GM18861 (cell line): ENCODE results near the gene COX6A1.

Experiments used
- ATAC-seq: cut with Tn5 transposase; IDR thresholded peaks from one replicate; pipeline ENCODE4 v1.9.1; 2021; ENCODE audit not compliant: unreplicated experiment

The COX6A1 gene

GRCh38 chr12:120437735-120438494 is at the start of gene COX6A1:
Gene COX6A1, plus strand, starts transcription at chr12:120438113. Its CDS starts 14 bp downstream, at chr12:120438127.
- peak; percentile 96 for ATAC-seq

- no peak for ATAC-seq
Observed at GRCh38 chr12:120388691-120389481, 49.0 kb upstream of the COX6A1 start.

- no peak for ATAC-seq
Observed at GRCh38 chr12:120390540-120391120, 47.3 kb upstream of the COX6A1 start.

DNA sequence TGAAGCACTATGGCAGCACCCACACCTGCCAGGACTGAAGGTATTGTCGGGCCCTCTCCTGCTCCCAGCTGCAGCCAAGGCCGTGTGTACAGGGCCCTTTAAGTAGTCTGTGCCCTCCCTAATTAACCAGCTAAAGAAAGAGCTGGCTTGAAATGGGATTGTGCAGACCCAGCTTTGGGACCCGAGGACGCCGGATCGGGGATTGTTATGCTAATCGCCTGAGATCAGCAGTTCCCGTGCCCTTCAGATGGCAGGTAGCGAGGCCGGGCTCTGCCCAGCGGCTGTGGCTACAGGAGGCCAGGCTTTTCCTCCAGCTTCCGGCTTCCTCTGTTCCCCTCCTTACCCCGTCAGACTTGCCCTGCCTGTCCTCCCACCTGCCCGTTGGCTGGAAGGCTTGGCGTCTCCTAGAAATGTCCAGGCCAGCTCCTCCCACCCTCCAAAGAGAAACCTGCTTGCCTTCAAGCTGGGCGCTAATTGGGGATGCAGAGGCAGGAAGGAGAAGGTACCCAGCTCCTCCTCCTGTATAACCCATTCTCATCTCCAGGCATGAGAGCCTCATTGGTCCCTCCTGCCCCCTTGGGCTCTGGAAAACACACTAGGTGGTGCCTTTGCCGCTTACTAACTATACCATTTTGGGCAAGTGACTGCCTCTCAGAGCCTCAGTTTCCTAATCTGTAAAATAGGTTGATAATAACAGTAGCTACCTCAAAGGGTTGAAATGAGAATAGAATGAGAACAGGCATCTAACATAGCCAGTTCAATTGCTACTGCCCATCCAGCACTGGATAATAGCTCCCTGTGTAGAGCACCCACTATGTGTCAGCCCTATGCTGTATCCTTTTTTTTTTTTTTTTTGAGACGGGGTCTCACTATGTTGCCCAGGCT is 43.2 kb upstream of the COX6A1 start:
- no peak for ATAC-seq

DNA sequence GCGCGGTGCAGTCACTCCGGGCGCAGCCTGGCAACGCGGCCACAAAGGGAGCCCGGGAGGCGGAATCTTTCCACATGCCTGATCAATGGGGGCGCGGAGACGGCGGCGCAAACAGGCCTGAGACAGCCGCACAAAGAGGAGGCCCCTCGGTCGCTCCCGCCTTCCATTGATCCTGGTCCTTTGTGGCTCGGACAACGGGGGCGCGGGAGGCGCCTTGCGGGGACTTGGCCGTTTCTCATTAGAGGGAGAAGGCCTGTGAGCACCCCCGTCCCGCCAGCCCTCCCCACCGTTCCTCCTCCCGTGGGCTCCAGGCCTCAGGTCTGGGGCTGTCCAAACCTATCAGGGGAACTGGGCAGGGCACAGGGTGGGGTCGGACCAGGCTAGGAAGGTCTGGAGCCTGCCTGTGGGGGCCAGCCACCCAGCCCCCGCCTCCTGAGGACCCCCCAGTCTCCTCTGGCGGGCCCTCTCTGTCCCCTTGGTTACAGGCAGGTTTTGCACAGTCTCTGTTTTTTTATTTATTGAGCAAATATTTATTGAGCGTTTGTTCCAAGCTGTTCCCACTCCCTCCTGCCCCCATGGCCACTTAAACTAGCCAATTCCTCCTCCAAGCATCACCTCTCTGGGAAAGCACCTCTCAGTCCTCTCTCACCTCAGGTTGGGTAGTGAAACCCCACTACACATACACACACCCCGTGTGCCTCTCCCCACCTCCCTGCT is 39.9 kb upstream of the COX6A1 start:
- ATAC-seq: no peak

DNA sequence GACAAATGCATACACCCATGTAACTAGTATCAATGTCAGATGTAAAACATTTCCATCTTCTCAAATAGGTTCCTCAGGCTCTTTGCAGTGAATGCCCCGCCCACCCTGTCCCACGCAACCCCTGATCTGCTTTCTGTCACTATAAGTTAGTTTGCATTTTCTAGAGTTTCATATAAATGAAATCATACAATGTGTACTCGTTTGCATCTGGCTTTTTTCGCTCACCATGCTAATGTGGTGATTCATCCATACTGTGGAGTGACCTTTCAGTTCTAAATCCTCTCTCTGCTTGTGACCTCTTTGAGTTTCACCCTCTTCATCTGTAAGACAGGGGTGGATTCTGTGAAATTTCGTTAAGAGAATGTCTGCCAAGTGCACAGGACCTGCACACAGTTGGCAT is 38.4 kb upstream of the COX6A1 start:
- ATAC-seq: no peak

DNA sequence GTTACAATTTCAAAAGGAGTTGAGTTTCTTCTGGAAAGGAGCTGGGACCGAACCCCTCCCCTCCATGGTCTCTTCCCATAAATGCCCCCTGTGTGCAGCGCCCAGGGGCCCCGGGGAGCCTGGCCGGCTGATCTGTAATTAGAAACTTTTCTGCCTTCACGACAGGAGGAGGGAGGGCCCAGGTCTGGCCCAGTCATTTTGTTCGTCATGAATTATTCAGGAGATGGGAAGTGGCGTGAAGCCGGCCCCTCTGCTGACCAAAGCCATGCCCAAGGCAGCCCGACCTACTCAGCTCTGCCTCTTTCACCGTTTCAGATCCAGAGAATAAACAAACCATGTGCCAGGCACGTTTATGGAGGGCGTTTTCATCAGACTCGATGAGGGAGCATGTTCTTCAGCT is 35.7 kb upstream of the COX6A1 start:
- no peak for ATAC-seq

DNA sequence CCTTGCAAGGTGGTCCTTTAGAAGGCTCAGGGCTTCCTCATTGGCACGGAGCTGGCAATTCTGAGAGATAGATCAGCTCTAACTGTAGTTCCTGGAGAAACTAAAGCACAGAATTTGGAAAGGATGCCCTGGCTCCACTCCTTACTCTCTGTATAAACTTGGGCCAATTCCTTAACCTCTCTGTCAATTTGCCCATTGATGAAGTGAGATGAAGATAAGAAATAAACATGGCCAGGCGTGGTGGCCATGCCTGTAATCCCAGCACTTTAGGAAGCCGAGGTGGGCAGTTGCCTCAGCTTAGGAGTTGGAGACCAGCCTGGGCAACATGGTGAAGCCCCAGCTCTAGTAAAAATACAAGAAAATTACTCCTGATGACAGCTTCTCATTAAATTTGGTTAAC is 34.0 kb upstream of the COX6A1 start:
- no peak for ATAC-seq

GRCh38 chr12:120404271-120404670 is 33.6 kb upstream of the COX6A1 start:
- ATAC-seq: no peak

DNA sequence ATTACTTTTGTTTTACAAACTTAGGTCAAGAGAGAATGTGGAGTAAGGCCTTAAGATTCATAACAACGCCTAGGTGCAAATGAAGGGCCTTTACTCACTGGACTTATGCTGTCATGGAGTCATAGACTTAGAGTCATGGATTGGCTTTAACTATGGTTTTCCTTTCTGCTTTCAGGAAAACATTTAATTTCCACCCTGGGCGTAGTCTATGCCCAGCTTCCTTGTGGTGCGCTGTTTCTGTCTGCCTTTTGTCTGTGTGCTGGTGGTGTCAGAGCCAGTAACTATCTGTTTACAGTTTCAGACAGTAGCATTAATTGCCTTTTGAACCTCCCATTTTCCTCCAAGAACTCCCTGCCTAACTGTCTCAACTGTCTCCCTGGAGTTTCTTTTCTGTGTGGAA is 31.8 kb upstream of the COX6A1 start:
- ATAC-seq: no peak

- no peak for ATAC-seq
Observed at GRCh38 chr12:120406553-120406952, 31.4 kb upstream of the COX6A1 start.

- ATAC-seq: no peak
Observed at GRCh38 chr12:120408771-120409170, 29.1 kb upstream of the COX6A1 start.

GRCh38 chr12:120412421-120412820 is 25.5 kb upstream of the COX6A1 start:
- ATAC-seq: no peak

GRCh38 chr12:120413901-120414695 is 23.8 kb upstream of the COX6A1 start:
- ATAC-seq: no peak

- no peak for ATAC-seq
Observed at GRCh38 chr12:120416490-120417216, 21.3 kb upstream of the COX6A1 start.

GRCh38 chr12:120417917-120418580 is 19.9 kb upstream of the COX6A1 start:
- ATAC-seq: no peak

- no peak for ATAC-seq
Observed at GRCh38 chr12:120421701-120422100, 16.2 kb upstream of the COX6A1 start.

DNA sequence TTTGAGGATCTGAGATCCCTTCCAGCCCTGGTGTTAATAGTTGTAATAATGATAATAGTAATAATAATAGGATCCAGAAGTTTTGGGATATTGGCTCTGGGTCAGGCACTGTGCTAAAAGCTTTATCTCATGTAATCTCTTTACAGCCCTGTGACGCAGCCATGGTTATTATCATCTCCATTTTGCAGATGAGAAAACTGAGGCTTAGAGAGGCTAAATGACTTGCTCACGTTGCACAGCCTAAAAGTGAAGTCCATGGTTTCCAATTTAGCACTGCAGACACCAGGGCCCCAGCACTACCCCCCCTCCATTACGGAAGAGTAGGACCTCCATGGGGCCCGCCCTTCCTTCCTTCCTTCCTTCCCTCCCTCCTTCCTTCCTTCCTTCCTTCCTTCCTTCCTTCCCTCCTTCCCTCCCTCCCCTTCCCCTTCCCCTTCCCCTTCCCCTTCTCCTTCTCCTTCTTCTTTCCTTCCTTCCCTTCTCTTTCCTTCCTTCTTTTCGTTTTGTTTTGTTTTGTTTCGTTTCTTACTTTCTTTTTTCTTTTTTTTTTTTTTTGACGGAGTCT is 14.9 kb upstream of the COX6A1 start:
- no peak for ATAC-seq
